Smooth muscle cell (in vitro differentiated cells): ENCODE measurements around the gene MKNK1. TPM values are rescaled to one million over a fixed set of nuclear protein-coding genes. Genes with fewer than 3 reads are reported as not detected.
A peak's percentile ranks its signal among the peaks of the same experiment; 100 is the strongest.

Source experiments
- DNase-seq: peaks from one replicate; lab custom pipeline; 2025; ENCODE audit not compliant: unreplicated experiment; lab: John Stamatoyannopoulos, UW
- H2AFZ ChIP-seq: fragments of 200-600 bp; sonication (generic); 2 replicates; pipeline ENCODE4 v1.6.0; 2016; ENCODE audit warnings: antibody characterized with exemption, low read depth, mild to moderate bottlenecking
- H3F3A ChIP-seq: fragments of 200-600 bp; sonication (generic); 2 replicates; pipeline ENCODE4 v1.6.0; 2017; ENCODE audit warnings: antibody characterized with exemption, low read depth
- H3K27ac ChIP-seq: fragments of 200-600 bp; sonication (generic); 2 replicates; pipeline ENCODE4 v1.5.1; 2016; ENCODE audit warnings: low read depth, mild to moderate bottlenecking
- H3K27me3 ChIP-seq: fragments of 200-600 bp; sonication (generic); 2 replicates; pipeline ENCODE4 v1.6.1; 2016; ENCODE audit warnings: low read depth, mild to moderate bottlenecking
- H3K36me3 ChIP-seq: fragments of 200-600 bp; sonication (generic); 2 replicates; pipeline ENCODE4 v1.5.1; 2016; ENCODE audit warnings: low read depth
- H3K4me1 ChIP-seq: fragments of 200-600 bp; sonication (generic); 2 replicates; pipeline ENCODE4 v1.5.1; 2016; ENCODE audit warnings: low read depth
- H3K4me2 ChIP-seq: fragments of 200-600 bp; sonication (generic); 2 replicates; pipeline ENCODE4 v1.6.0; 2016; ENCODE audit warnings: mild to moderate bottlenecking
- H3K4me3 ChIP-seq: fragments of 200-600 bp; sonication (generic); 2 replicates; pipeline ENCODE4 v1.5.1; 2016; ENCODE audit warnings: mild to moderate bottlenecking
- H3K79me2 ChIP-seq: fragments of 200-600 bp; sonication (generic); 2 replicates; pipeline ENCODE4 v1.6.0; 2016; ENCODE audit warnings: low read depth, mild to moderate bottlenecking
- H3K9ac ChIP-seq: fragments of 200-600 bp; sonication (generic); 2 replicates; pipeline ENCODE4 v1.6.0; 2016; ENCODE audit warnings: low read depth
- H3K9me3 ChIP-seq: fragments of 200-600 bp; sonication (generic); replicated peaks from 2 replicates; pipeline ENCODE4 v1.5.1; 2016; ENCODE audit warnings: low read depth
- H4K20me1 ChIP-seq: fragments of 200-600 bp; sonication (generic); 2 replicates; pipeline ENCODE4 v1.6.0; 2016; ENCODE audit warnings: low read depth
- WGBS: methylation state at CpG from one replicate; pipeline ENCODE4 v1.1.7; 2016; ENCODE audit warnings: low lambda C conversion rate; 5-methylcytosine and 5-hydroxymethylcytosine counted together
- polyA plus RNA-seq: library from polyadenylated mRNA; unstranded; fragments of >200 nt; fragmentation: Nextera tagmentation; extraction: Ambion mirVana; gene quantifications from 2 replicates; pipeline ENCODE4 v1.2.1, GENCODE V29; 2016
- total RNA-seq: library from RNA; depleted of rRNA; stranded (reverse); fragments of >200 nt; gene quantifications from 2 replicates; pipeline ENCODE4 v1.2.3, GENCODE V29; 2014
- TF ChIP-seq, protein P1 (sequence below): fragments of 200-600 bp; sonication (generic); IDR thresholded peaks from 2 replicates; pipeline ENCODE4 v1.5.1; 2017; ENCODE audit warnings: borderline replicate concordance, mild to moderate bottlenecking, antibody characterized with exemption; ENCODE audit not compliant: insufficient read depth, poor library complexity, severe bottlenecking

MKNK1 gene
- total and polyA plus RNA-seq, 2 experiments from 2014 or later: 11.7 to 18.7 TPM

GRCh38 chr1:46619656-46620258 is 15.7 kb upstream of the MKNK1 start:
- Histone ChIP-seq H3K4me3 (no peak overlapping the region), H2AFZ (no peak overlapping the region), H3F3A (peaks cover 6% of the 10 kb centered on the region), H3K4me1 (peaks cover 12% of the 10 kb centered on the region), H3K9me3 (no peaks in the 10 kb centered on the region), H3K36me3 (no peaks in the 10 kb centered on the region), H3K79me2 (peaks cover 9% of the 10 kb centered on the region), H3K4me2 (no peak overlapping the region), H3K9ac (no peak overlapping the region), H3K27ac (no peak overlapping the region), H4K20me1 (peaks cover 12% of the 10 kb centered on the region), H3K27me3 (no peaks in the 10 kb centered on the region)
- TF ChIP-seq, protein P1, sequence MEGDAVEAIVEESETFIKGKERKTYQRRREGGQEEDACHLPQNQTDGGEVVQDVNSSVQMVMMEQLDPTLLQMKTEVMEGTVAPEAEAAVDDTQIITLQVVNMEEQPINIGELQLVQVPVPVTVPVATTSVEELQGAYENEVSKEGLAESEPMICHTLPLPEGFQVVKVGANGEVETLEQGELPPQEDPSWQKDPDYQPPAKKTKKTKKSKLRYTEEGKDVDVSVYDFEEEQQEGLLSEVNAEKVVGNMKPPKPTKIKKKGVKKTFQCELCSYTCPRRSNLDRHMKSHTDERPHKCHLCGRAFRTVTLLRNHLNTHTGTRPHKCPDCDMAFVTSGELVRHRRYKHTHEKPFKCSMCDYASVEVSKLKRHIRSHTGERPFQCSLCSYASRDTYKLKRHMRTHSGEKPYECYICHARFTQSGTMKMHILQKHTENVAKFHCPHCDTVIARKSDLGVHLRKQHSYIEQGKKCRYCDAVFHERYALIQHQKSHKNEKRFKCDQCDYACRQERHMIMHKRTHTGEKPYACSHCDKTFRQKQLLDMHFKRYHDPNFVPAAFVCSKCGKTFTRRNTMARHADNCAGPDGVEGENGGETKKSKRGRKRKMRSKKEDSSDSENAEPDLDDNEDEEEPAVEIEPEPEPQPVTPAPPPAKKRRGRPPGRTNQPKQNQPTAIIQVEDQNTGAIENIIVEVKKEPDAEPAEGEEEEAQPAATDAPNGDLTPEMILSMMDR: no peak
- WGBS: 87% methylated on average over 5 of the region's 5 CpGs
- no peak for DNase-seq

DNA sequence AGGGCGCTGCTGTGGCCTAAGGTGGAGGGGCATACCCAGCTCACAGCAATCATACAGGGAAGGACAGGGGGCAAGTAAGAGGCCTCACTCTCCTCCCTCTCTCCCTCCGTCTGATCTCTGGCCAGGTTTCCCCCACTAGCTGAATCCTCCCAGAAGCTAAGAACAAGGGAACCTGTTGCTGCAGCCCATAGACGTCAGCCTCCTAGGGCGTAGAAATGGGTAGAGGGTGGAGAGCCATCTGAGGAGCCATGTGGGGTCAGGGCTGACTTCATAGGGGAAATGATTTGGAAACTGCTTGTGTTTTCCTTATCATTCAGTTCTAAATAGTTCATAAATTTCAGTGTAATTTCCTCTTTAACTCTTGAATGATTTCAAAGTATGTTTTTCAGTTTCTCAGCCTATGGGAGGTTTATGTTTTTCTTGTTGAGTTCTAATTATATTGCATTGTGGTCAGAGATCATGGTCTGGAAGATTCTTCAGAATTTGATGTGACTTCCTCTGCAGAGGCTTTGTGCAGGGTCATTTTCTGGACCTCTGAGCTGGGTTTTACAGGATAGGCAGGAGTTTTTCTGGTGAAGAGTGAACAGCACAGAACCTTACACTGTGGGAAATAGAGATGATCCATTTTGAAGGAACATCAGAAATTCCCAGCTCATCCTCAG is 14.8 kb upstream of the MKNK1 start:
- H3F3A ChIP-seq: peaks cover 6% of the 10 kb centered on the region
- no peaks in the 10 kb centered on the region for H3K27me3 ChIP-seq
- H3K27ac ChIP-seq: no peak overlapping the region
- H4K20me1 ChIP-seq: peaks cover 14% of the 10 kb centered on the region
- peaks cover 11% of the 10 kb centered on the region for H3K4me1 ChIP-seq
- no peak overlapping the region for H2AFZ ChIP-seq
- TF ChIP-seq, protein P1: no peak
- no peak overlapping the region for H3K9ac ChIP-seq
- no peaks in the 10 kb centered on the region for H3K36me3 ChIP-seq
- no peaks in the 10 kb centered on the region for H3K9me3 ChIP-seq
- 85% methylated on average over 4 of the region's 4 CpGs for WGBS
- H3K4me2 ChIP-seq: no peak overlapping the region
- H3K4me3 ChIP-seq: no peak overlapping the region
- no peak for DNase-seq
- H3K79me2 ChIP-seq: peaks cover 9% of the 10 kb centered on the region

GRCh38 chr1:46617833-46618232 is 13.8 kb upstream of the MKNK1 start:
- H3K79me2 ChIP-seq: peaks cover 9% of the 10 kb centered on the region
- TF ChIP-seq, protein P1: no peak
- no peaks in the 10 kb centered on the region for H3K27me3 ChIP-seq
- peak overlapping the region; percentile 18 for H2AFZ ChIP-seq
- H3F3A ChIP-seq: peaks cover 6% of the 10 kb centered on the region
- WGBS: 93% methylated on average over 3 of the region's 3 CpGs
- H3K4me3 ChIP-seq: no peak overlapping the region
- H3K36me3 ChIP-seq: no peaks in the 10 kb centered on the region
- H3K9ac ChIP-seq: no peak overlapping the region
- H3K4me2 ChIP-seq: no peak overlapping the region
- DNase-seq: no peak
- H3K27ac ChIP-seq: no peak overlapping the region
- peaks cover 18% of the 10 kb centered on the region for H3K4me1 ChIP-seq
- H3K9me3 ChIP-seq: no peaks in the 10 kb centered on the region
- H4K20me1 ChIP-seq: peaks cover 23% of the 10 kb centered on the region
